Sigmoid colon (tissue), 7 donors: Measurements from ENCODE around the gene AMOTL2. TPM values are rescaled to one million over a fixed set of nuclear protein-coding genes. Genes with fewer than 3 reads are reported as not detected.

Experiments
- DNase-seq: peaks from one replicate; pipeline ENCODE4 v3.0.0-alpha.2; 2019
- H3K27ac ChIP-seq, 4 donors: fragments of 200-600 bp; sonication (generic); one replicate each; pipeline ENCODE4 v1.5.1; 2016 to 2019; ENCODE audit warnings: mild to moderate bottlenecking in 1 of 4
- H3K27me3 ChIP-seq, 3 donors: fragments of 200-600 bp; sonication (generic); one replicate each; pipeline ENCODE4 v1.5.1; 2019; ENCODE audit warnings: mild to moderate bottlenecking in 1 of 3
- H3K36me3 ChIP-seq, 4 donors: fragments of 200-600 bp; sonication (generic); one replicate each; pipeline ENCODE4 v1.5.1; 2016 to 2019
- H3K4me1 ChIP-seq, 4 donors: fragments of 200-600 bp; sonication (generic); one replicate each; pipeline ENCODE4 v1.5.1; 2017 to 2019
- H3K4me3 ChIP-seq, 4 donors: fragments of 200-600 bp; sonication (generic); one replicate each; pipeline ENCODE4 v1.5.1; 2017 to 2019; ENCODE audit warnings: mild to moderate bottlenecking in 2 of 4, moderate library complexity in 1 of 4
- H3K9me3 ChIP-seq, 4 donors: fragments of 200-600 bp in 3 of 4; sonication (generic) in 3 of 4; one replicate each; pipeline versions ENCODE4 v1.5.1 to v1.6.1; 2013 to 2019
- EP300 ChIP-seq, 4 donors: sonication (generic); formaldehyde crosslinking; IDR thresholded peaks; one replicate each; pipeline ENCODE4 v1.6.1; 2017; ENCODE audit warnings: antibody characterized with exemption in 4 of 4
- POLR2A ChIP-seq, 2 donors: fragments of 450-650 bp; IDR thresholded peaks; one replicate each; pipeline ENCODE4 v1.6.1; 2016; ENCODE audit warnings: antibody characterized with exemption in 2 of 2, mild to moderate bottlenecking in 2 of 2, moderate library complexity in 2 of 2
- POLR2AphosphoS5 ChIP-seq, 4 donors: sonication (generic); formaldehyde crosslinking; IDR thresholded peaks; one replicate each; pipeline ENCODE4 v1.6.1; 2017; ENCODE audit warnings: antibody characterized with exemption in 4 of 4
- WGBS, 2 donors: extraction: QIAGEN DNeasy Blood & Tissue Kit; methylation state at CpG; one replicate each; pipeline ENCODE4 v1.1.7; 2013; 5-methylcytosine and 5-hydroxymethylcytosine counted together
- intact Hi-C: fragments of 100-400 bp; cut with DNase I; formaldehyde crosslinking; loops from one replicate; pipeline ENCODE4 v1.15.1; 2023
- polyA plus RNA-seq, 3 donors: library from polyadenylated mRNA; stranded (reverse); fragments of 200-250 nt; gene quantifications; one replicate each; pipeline ENCODE4 v1.2.3, GENCODE V29; 2013
- total RNA-seq, 4 donors: library from RNA; depleted of rRNA; stranded (reverse); fragments of >200 nt; gene quantifications; one replicate each; pipeline ENCODE4 v1.1.0, GENCODE V29; 2016
- TF ChIP-seq, protein P1 (sequence below), 4 experiments: fragments of 450-650 bp in 3 of 4; fragments of 200-600 bp in 1 of 4; IDR thresholded peaks; one replicate each; pipeline ENCODE4 v1.5.1; 2016 to 2019; ENCODE audit warnings: antibody characterized with exemption in 4 of 4, mild to moderate bottlenecking in 3 of 4, moderate library complexity in 2 of 4
- donor health status: healthy with polysubstance abuse.
- donor health status: Bipolar disorder and iron deficiency.
- donor health status: healthy.

AMOTL2 gene
- total and polyA plus RNA-seq, 7 donors = 1.6 to 112 (median 43.5) TPM

GRCh38 chr3:134337071-134337482, 37.2 kb downstream of the AMOTL2 start:
- no peaks in the 10 kb centered on the region for H3K27me3 ChIP-seq
- H3K9me3 ChIP-seq = no peaks in the 10 kb centered on the region
- no peak for DNase-seq
- TF ChIP-seq POLR2A (IDR thresholded peaks at IDR 0.05) (no peak), EP300 (IDR thresholded peaks at IDR 0.05) (no peak), POLR2AphosphoS5 (IDR thresholded peaks at IDR 0.05) (no peak)
- TF ChIP-seq, protein P1, sequence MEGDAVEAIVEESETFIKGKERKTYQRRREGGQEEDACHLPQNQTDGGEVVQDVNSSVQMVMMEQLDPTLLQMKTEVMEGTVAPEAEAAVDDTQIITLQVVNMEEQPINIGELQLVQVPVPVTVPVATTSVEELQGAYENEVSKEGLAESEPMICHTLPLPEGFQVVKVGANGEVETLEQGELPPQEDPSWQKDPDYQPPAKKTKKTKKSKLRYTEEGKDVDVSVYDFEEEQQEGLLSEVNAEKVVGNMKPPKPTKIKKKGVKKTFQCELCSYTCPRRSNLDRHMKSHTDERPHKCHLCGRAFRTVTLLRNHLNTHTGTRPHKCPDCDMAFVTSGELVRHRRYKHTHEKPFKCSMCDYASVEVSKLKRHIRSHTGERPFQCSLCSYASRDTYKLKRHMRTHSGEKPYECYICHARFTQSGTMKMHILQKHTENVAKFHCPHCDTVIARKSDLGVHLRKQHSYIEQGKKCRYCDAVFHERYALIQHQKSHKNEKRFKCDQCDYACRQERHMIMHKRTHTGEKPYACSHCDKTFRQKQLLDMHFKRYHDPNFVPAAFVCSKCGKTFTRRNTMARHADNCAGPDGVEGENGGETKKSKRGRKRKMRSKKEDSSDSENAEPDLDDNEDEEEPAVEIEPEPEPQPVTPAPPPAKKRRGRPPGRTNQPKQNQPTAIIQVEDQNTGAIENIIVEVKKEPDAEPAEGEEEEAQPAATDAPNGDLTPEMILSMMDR (IDR thresholded peaks at IDR 0.05) = no peak
- WGBS, 2 donors = 94 to 95% methylated on average over 8 of the region's 8 CpGs
- H3K36me3 ChIP-seq = no peaks in the 10 kb centered on the region
- intact Hi-C loops = no loop called here
- H3K27ac ChIP-seq = peak overlapping the region in 2 of 4 donors; percentile 11 to 83
- H3K4me3 ChIP-seq = no peak overlapping the region
- peaks cover 0 to 51% (median 46%) of the 10 kb centered on the region in 4 donors for H3K4me1 ChIP-seq

GRCh38 chr3:134336587-134336986, 37.7 kb downstream of the AMOTL2 start:
- Histone ChIP-seq H3K27ac (peak overlapping the region in 2 of 4 donors; percentile 79 to 83), H3K9me3 (no peaks in the 10 kb centered on the region), H3K36me3 (no peaks in the 10 kb centered on the region), H3K4me3 (no peak overlapping the region), H3K4me1 (peaks cover 0 to 56% (median 51%) of the 10 kb centered on the region in 4 donors), H3K27me3 (no peaks in the 10 kb centered on the region)
- DNase-seq = no peak
- no peak for TF ChIP-seq POLR2A (IDR thresholded peaks at IDR 0.05)
- no peak for TF ChIP-seq EP300 (IDR thresholded peaks at IDR 0.05)
- no peak for TF ChIP-seq POLR2AphosphoS5 (IDR thresholded peaks at IDR 0.05)
- TF ChIP-seq, protein P1 (IDR thresholded peaks at IDR 0.05) = no peak
- intact Hi-C loops = no loop called here
- 74 to 82% methylated on average over 6 of the region's 6 CpGs for WGBS, 2 donors

GRCh38 chr3:134334901-134335280, 39.4 kb downstream of the AMOTL2 start:
- peaks cover 0 to 72% (median 67%) of the 10 kb centered on the region in 4 donors for H3K4me1 ChIP-seq
- TF ChIP-seq, protein P1 (IDR thresholded peaks at IDR 0.05) = no peak
- TF ChIP-seq EP300 (IDR thresholded peaks at IDR 0.05) = no peak
- intact Hi-C loops = no loop called here
- WGBS, 2 donors = 15 to 48% methylated on average over 2 of the region's 2 CpGs
- DNase-seq = no peak
- H3K4me3 ChIP-seq = no peak overlapping the region
- H3K9me3 ChIP-seq = no peaks in the 10 kb centered on the region
- H3K27me3 ChIP-seq = no peaks in the 10 kb centered on the region
- H3K27ac ChIP-seq = peak overlapping the region; percentile 74 to 88 (median 81)
- no peaks in the 10 kb centered on the region for H3K36me3 ChIP-seq

- no peaks in the 10 kb centered on the region for H3K27me3 ChIP-seq
- intact Hi-C loops = no loop called here
- H3K4me1 ChIP-seq = peaks cover 0 to 78% (median 68%) of the 10 kb centered on the region in 4 donors
- H3K27ac ChIP-seq = peak overlapping the region; percentile 74 to 88 (median 81)
- DNase-seq = no peak
- no peaks in the 10 kb centered on the region for H3K9me3 ChIP-seq
- no peak overlapping the region for H3K4me3 ChIP-seq
- no peaks in the 10 kb centered on the region for H3K36me3 ChIP-seq
- 87 to 92% methylated on average over 3 of the region's 3 CpGs for WGBS, 2 donors
- TF ChIP-seq EP300 (IDR thresholded peaks at IDR 0.05) (no peak), POLR2AphosphoS5 (IDR thresholded peaks at IDR 0.05) (peak in 1 of 4 donors; percentile 55), POLR2A (IDR thresholded peaks at IDR 0.05) (no peak)
- TF ChIP-seq, protein P1 (IDR thresholded peaks at IDR 0.05) = no peak
These were observed 39.9 kb downstream of the AMOTL2 start for GRCh38 chr3:134334231-134334900.
